IMR-90 (cell line): ENCODE data around the gene EVI2A.

Source experiments
- MXI1 ChIP-seq: IDR thresholded peaks from 2 replicates; pipeline ENCODE4 v1.6.1; 2012; ENCODE audit warnings: low read depth, mild to moderate bottlenecking, low read length, moderate library complexity, borderline replicate concordance
- TF ChIP-seq, protein P1 (sequence below): conservative IDR thresholded peaks from 2 replicates; pipeline ENCODE4 v1.5.1; 2012; ENCODE audit warnings: mild to moderate bottlenecking, low read depth, low read length, improper control_type of control experiment
- TF ChIP-seq, protein P2 (sequence below): fragments of 150-350 bp; IDR thresholded peaks from 2 replicates; pipeline ENCODE4 v1.6.1; 2017; ENCODE audit warnings: mild to moderate bottlenecking, antibody characterized with exemption, low read length, low read depth

- TF ChIP-seq, protein P1, sequence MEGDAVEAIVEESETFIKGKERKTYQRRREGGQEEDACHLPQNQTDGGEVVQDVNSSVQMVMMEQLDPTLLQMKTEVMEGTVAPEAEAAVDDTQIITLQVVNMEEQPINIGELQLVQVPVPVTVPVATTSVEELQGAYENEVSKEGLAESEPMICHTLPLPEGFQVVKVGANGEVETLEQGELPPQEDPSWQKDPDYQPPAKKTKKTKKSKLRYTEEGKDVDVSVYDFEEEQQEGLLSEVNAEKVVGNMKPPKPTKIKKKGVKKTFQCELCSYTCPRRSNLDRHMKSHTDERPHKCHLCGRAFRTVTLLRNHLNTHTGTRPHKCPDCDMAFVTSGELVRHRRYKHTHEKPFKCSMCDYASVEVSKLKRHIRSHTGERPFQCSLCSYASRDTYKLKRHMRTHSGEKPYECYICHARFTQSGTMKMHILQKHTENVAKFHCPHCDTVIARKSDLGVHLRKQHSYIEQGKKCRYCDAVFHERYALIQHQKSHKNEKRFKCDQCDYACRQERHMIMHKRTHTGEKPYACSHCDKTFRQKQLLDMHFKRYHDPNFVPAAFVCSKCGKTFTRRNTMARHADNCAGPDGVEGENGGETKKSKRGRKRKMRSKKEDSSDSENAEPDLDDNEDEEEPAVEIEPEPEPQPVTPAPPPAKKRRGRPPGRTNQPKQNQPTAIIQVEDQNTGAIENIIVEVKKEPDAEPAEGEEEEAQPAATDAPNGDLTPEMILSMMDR: no peak
- TF ChIP-seq, protein P2, sequence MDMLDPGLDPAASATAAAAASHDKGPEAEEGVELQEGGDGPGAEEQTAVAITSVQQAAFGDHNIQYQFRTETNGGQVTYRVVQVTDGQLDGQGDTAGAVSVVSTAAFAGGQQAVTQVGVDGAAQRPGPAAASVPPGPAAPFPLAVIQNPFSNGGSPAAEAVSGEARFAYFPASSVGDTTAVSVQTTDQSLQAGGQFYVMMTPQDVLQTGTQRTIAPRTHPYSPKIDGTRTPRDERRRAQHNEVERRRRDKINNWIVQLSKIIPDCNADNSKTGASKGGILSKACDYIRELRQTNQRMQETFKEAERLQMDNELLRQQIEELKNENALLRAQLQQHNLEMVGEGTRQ: no peak
- TF ChIP-seq MXI1: no peak
These were observed 2.1 kb upstream of the EVI2A start for GRCh38 chr17:31323551-31323950.
